Omental fat pad (tissue), 4 donors: ENCODE results near the gene TPP1. TPM values are rescaled to one million over a fixed set of nuclear protein-coding genes. Genes with fewer than 3 reads are reported as not detected.

Experiments used
- ATAC-seq: fragments of 150-250 bp; one replicate; pipeline ENCODE4 v1.9.1; 2016; ENCODE audit warnings: mild to moderate bottlenecking, moderate library complexity; ENCODE audit not compliant: low FRiP score
- DNase-seq: peaks from one replicate; pipeline ENCODE4 v3.0.0-alpha.2; 2019; ENCODE audit warnings: low spot score
- total RNA-seq, 4 donors: library from RNA; depleted of rRNA; stranded (reverse); fragments of >200 nt; gene quantifications; one replicate each; pipeline ENCODE4 v1.1.0, GENCODE V29; 2016
- TF ChIP-seq, protein P1 (sequence below), 3 donors: fragments of 450-650 bp; IDR thresholded peaks; one replicate each; pipeline ENCODE4 v1.5.1; 2016 to 2017; ENCODE audit warnings: antibody characterized with exemption in 3 of 3, mild to moderate bottlenecking in 3 of 3, moderate library complexity in 2 of 3

TPP1 gene
- total RNA-seq, 4 donors from 2014 or later, result 73.8 to 95.0 (median 83.9) TPM

DNA sequence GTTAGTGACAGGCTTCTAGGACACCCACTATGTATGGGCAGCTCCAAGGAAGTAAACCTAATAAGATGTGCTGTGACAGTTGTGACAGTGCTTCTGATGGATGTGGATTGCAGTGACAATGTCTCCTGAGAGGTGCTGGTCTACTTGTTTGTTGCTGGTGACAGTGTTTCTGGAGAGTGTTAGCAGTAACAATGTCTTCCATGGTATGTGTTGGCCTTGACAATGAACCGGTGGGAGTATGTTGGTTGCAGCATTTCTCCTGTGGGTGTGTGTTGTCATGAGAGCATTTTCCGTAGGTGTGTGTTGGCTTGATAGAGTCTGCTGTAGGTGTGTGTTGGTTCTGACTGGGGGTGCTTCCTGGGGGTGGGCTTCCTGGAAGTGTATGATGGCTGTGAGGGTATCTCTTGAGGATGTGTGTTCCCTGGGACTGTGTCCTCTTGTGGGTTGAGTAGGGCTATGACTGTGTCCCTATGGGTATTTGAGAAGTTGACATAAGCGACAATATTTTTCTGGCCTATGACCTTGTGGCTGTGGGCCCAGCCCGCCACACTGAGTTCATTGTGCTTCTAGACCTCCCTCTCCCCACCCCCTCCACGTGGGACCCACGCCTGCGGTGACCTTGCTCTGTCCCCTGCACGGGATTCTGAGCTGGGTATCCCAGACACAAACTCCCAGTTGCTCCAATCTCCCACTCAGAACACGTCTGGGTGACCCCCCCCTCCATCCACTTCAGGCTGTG is 35.2 kb upstream of the TPP1 start:
- no peak for DNase-seq
- no peak for ATAC-seq

DNA sequence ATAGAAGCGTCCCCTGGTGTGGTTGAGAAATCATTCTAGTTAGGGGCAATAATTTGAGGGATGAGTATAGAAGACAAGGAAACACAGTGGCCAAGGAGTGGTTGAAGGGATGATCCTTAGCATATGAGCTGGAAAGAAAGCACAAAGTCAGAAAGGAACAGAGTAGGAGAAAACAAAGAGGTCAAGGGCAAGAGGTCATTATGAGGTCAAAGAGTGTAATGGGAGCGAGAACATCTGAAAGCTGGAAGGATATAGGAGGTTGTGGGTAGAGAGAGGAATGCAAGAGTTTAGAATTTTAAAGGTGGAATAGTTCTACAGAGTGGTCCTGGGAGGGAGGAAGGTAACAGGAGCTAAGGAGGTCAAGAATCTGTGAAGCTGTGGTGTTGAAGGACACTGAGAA is 34.4 kb upstream of the TPP1 start:
- TF ChIP-seq, protein P1, sequence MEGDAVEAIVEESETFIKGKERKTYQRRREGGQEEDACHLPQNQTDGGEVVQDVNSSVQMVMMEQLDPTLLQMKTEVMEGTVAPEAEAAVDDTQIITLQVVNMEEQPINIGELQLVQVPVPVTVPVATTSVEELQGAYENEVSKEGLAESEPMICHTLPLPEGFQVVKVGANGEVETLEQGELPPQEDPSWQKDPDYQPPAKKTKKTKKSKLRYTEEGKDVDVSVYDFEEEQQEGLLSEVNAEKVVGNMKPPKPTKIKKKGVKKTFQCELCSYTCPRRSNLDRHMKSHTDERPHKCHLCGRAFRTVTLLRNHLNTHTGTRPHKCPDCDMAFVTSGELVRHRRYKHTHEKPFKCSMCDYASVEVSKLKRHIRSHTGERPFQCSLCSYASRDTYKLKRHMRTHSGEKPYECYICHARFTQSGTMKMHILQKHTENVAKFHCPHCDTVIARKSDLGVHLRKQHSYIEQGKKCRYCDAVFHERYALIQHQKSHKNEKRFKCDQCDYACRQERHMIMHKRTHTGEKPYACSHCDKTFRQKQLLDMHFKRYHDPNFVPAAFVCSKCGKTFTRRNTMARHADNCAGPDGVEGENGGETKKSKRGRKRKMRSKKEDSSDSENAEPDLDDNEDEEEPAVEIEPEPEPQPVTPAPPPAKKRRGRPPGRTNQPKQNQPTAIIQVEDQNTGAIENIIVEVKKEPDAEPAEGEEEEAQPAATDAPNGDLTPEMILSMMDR (IDR thresholded peaks at IDR 0.05), result no peak
- DNase-seq (no peak), ATAC-seq (no peak)

More for the DNA sequence above, 35.2 kb upstream of the TPP1 start:
- TF ChIP-seq, protein P1 (IDR thresholded peaks at IDR 0.05), result no peak

DNA sequence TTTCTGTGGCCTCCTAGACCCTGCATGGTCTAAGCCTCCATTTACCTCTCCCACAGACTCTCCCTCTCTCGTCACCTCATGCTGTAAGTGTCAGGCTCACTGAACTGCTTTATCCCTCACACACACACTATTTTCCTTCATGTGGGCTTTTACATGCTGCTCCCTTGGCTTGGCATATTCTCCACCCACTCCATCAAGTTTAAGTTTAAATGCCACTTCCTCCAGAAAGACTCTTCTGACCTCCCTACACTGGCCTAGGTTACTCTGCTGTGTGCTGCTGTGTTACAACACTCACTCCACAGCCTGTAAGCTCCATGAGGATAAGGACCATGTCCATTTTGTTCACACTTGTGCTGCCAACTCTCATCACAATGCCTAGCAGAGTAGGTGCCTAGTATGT is 33.9 kb upstream of the TPP1 start:
- TF ChIP-seq, protein P1 (IDR thresholded peaks at IDR 0.05), result no peak
- DNase-seq, result no peak
- ATAC-seq, result no peak

DNA sequence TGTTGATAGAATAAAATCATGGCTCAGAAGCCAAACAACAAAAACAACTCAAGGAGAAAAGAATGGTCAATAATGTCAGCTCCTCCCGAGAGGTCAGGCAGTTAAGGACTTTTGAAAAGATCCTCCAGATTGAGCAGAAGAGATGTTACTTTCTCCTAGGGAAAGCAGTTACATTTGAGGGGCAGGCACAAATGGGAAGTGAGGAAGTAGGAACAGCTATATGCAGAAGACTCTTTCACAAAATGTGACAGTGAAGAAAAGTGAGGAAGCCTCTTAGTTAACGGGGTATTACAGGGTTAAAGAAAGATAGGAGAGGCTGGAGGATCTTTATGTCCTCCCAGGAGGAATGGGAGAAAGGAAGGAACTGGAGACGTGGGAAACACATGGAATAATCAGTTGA is 33.0 kb upstream of the TPP1 start:
- ATAC-seq (no peak), DNase-seq (no peak)
- TF ChIP-seq, protein P1 (IDR thresholded peaks at IDR 0.05), result no peak

DNA sequence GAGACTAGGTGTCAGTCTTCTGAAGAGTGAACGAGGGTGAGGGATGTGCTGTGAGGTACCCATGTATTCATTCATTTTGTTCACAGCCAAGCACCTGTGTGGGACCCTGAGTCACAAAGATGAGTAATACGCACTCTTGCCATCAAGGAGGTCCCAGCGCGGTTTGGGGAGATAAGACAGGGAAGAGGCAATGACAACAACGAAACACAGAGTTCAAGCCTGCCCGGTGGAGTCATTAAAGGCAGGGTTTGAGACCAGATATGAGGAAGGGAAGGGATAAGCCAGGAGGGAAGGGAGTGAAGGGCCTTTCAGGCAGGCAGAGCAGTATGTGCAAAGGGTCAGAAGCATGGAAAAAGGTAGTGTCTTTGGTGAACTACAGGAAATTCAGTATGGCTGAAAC is 31.8 kb upstream of the TPP1 start:
- DNase-seq, result no peak
- TF ChIP-seq, protein P1 (IDR thresholded peaks at IDR 0.05), result no peak
- no peak for ATAC-seq

DNA sequence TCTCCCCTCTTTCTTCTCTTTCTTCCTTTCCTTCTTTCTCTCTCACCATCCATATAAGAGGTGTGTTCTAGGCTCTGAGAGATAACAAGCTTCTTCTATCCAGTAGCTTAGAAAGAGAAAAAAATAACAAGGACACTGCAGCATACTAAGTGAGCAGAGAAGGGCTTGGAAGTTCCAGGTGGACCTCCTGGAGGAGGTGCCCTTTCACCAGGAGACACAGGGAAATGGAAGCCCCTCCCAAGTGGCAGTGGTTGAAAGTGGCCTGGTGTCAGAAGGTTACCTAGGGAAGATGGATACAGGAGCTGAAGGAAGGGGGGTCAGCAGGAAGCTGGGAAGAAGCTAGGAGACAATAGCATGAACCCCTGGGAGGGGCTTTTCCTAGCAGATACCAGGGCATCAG is 30.9 kb upstream of the TPP1 start:
- no peak for ATAC-seq
- TF ChIP-seq, protein P1 (IDR thresholded peaks at IDR 0.05), result no peak
- no peak for DNase-seq

DNA sequence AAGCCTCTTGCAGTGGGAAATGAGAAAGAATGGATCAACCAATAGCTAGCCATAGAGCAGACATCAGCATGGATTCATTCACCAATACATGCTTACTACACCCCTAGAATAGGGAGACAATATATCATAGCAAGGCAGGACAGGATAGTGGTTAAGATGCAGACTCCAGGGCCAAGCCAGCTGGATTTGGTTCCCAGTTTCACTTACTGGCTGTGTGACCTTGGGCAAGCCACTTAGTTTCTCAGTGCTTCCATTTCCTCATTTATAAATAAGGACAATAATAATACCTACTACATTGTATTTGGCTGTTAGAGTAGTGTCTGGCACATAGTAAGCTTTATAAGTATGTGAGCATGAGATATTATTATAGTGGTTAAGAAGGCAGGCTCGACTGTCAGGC is 29.3 kb upstream of the TPP1 start:
- TF ChIP-seq, protein P1 (IDR thresholded peaks at IDR 0.05), result no peak
- ATAC-seq (no peak), DNase-seq (no peak)
